OCI-LY7 (cell line): ENCODE measurements around the gene SMYD1. TPM values are rescaled to one million over a fixed set of nuclear protein-coding genes. Genes with fewer than 3 reads are reported as not detected.

Source experiments
- BruUV-seq: library from RNA; stranded (reverse); fragments of 400-500 nt; replicated peaks from 2 replicates; lab custom pipeline; 2021; lab: Mats Ljungman, UMichigan
- CTCF ChIA-PET: fragments of 300-600 bp; sonication (Branson Sonifier 250); formaldehyde crosslinking; loops from one replicate; lab custom pipeline; 2022; ENCODE audit warnings: antibody characterized with exemption; ENCODE audit not compliant: unreplicated experiment; lab: Charles Lee
- POLR2A ChIA-PET: fragments of 300-600 bp; sonication (Branson Sonifier 250); formaldehyde crosslinking; loops from one replicate; lab custom pipeline; 2022; ENCODE audit warnings: antibody characterized with exemption; lab: Charles Lee
- DNase-seq: peaks from one replicate; pipeline ENCODE4 v3.0.0-alpha.2; 2015; ENCODE audit warnings: low spot score
- H2AFZ ChIP-seq: fragments of 200-600 bp; sonication (generic), shearing (Covaris generic); 2 replicates; pipeline ENCODE4 v1.6.1; 2014; ENCODE audit warnings: mild to moderate bottlenecking, antibody characterized with exemption, low read length, moderate library complexity
- H3K27ac ChIP-seq: fragments of 200-600 bp; sonication (generic); 2 replicates; pipeline ENCODE4 v1.5.1; 2014; ENCODE audit warnings: mixed run types, low read depth, mild to moderate bottlenecking, moderate library complexity, low read length, inconsistent platforms; ENCODE audit not compliant: poor library complexity, severe bottlenecking
- H3K36me3 ChIP-seq: fragments of 200-600 bp; sonication (generic); 2 replicates; pipeline ENCODE4 v1.6.1; 2014; ENCODE audit warnings: mild to moderate bottlenecking, antibody characterized with exemption, low read length, moderate library complexity, mixed read lengths; ENCODE audit not compliant: insufficient read depth
- H3K4me1 ChIP-seq: fragments of 200-600 bp; sonication (generic); 2 replicates; pipeline ENCODE4 v1.5.1; 2014; ENCODE audit warnings: mild to moderate bottlenecking, low read length; ENCODE audit not compliant: insufficient read depth, poor library complexity, severe bottlenecking
- H3K4me2 ChIP-seq: fragments of 200-600 bp; sonication (generic); 2 replicates; pipeline ENCODE4 v1.6.1; 2014; ENCODE audit warnings: mild to moderate bottlenecking, low read length
- H3K4me3 ChIP-seq: fragments of 200-600 bp; sonication (generic); 2 replicates; pipeline ENCODE4 v1.5.1; 2014; ENCODE audit warnings: mild to moderate bottlenecking, low read depth, low read length; ENCODE audit not compliant: poor library complexity, severe bottlenecking
- H3K79me2 ChIP-seq: fragments of 200-600 bp; sonication (generic); 2 replicates; pipeline ENCODE4 v1.6.1; 2016; ENCODE audit warnings: low read depth, mild to moderate bottlenecking, low read length, moderate library complexity, mixed read lengths; ENCODE audit not compliant: insufficient read depth
- H3K9me2 ChIP-seq: fragments of 200-600 bp; sonication (generic); 2 replicates; pipeline ENCODE4 v1.6.1; 2016; ENCODE audit warnings: mild to moderate bottlenecking, low read length, mixed read lengths; ENCODE audit not compliant: insufficient read depth
- H3K9me3 ChIP-seq: fragments of 200-600 bp; sonication (generic); 2 replicates; pipeline ENCODE4 v1.6.1; 2014; ENCODE audit warnings: mild to moderate bottlenecking, mixed run types, low read length, mixed read lengths
- H4K20me1 ChIP-seq: fragments of 200-600 bp; sonication (generic); 2 replicates; pipeline ENCODE4 v1.6.1; 2014; ENCODE audit warnings: mild to moderate bottlenecking, antibody characterized with exemption, low read length, moderate library complexity, mixed read lengths; ENCODE audit not compliant: insufficient read depth
- EZH2phosphoT487 ChIP-seq: fragments of 200-600 bp; sonication (generic); IDR thresholded peaks from 2 replicates; pipeline ENCODE4 v1.6.1; 2018; ENCODE audit warnings: low read depth, borderline replicate concordance, mild to moderate bottlenecking, mixed run types, antibody characterized with exemption, low read length, moderate library complexity, mixed read lengths
- intact Hi-C: fragments of 100-400 bp; cut with micrococcal nuclease; formaldehyde crosslinking; loops from one replicate; pipeline ENCODE4 v1.10.0; 2022; ENCODE audit not compliant: unreplicated experiment
- total RNA-seq, 2 experiments: library from RNA; depleted of rRNA in 1 of 2; stranded (reverse); fragments of >200 nt in 1 of 2; shearing (Covaris generic) in 1 of 2; gene quantifications; 2 replicates each; pipeline ENCODE4 v1.2.3, GENCODE V29; 2014 to 2022
- TF ChIP-seq, protein P1 (sequence below): fragments of 200-600 bp; sonication (generic); conservative IDR thresholded peaks from 2 replicates; pipeline ENCODE4 v1.5.1; 2014; ENCODE audit warnings: mild to moderate bottlenecking, antibody characterized with exemption, low read length, moderate library complexity, mixed read lengths

Gene SMYD1
- total RNA-seq, 2 experiments from 2014 or later = not detected

- no TSS peak for BruUV-seq
- no peaks in the 10 kb centered on the region for H3K9me3 ChIP-seq
- no peak overlapping the region for H2AFZ ChIP-seq
- DNase-seq = no peak
- H4K20me1 ChIP-seq = no peaks in the 10 kb centered on the region
- H3K27ac ChIP-seq = no peak overlapping the region
- ChIA-PET POLR2A (no interaction called here), CTCF (no interaction called here)
- no peak overlapping the region for H3K4me2 ChIP-seq
- TF ChIP-seq, protein P1, sequence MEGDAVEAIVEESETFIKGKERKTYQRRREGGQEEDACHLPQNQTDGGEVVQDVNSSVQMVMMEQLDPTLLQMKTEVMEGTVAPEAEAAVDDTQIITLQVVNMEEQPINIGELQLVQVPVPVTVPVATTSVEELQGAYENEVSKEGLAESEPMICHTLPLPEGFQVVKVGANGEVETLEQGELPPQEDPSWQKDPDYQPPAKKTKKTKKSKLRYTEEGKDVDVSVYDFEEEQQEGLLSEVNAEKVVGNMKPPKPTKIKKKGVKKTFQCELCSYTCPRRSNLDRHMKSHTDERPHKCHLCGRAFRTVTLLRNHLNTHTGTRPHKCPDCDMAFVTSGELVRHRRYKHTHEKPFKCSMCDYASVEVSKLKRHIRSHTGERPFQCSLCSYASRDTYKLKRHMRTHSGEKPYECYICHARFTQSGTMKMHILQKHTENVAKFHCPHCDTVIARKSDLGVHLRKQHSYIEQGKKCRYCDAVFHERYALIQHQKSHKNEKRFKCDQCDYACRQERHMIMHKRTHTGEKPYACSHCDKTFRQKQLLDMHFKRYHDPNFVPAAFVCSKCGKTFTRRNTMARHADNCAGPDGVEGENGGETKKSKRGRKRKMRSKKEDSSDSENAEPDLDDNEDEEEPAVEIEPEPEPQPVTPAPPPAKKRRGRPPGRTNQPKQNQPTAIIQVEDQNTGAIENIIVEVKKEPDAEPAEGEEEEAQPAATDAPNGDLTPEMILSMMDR = no peak
- no peak for TF ChIP-seq EZH2phosphoT487
- H3K36me3 ChIP-seq = no peaks in the 10 kb centered on the region
- H3K9me2 ChIP-seq = no peaks in the 10 kb centered on the region
- H3K79me2 ChIP-seq = no peaks in the 10 kb centered on the region
- no peaks in the 10 kb centered on the region for H3K4me1 ChIP-seq
- no peak overlapping the region for H3K4me3 ChIP-seq
- intact Hi-C loops = no loop called here
These were observed 59.4 kb downstream of the SMYD1 start for GRCh38 chr2:88126772-88127637.

GRCh38 chr2:88127638-88127887 is 59.9 kb downstream of the SMYD1 start:
- H3K4me1 ChIP-seq = no peaks in the 10 kb centered on the region
- H3K9me3 ChIP-seq = no peaks in the 10 kb centered on the region
- DNase-seq = no peak
- H2AFZ ChIP-seq = no peak overlapping the region
- POLR2A ChIA-PET = no interaction called here
- no peak overlapping the region for H3K4me3 ChIP-seq
- no peak overlapping the region for H3K27ac ChIP-seq
- no peaks in the 10 kb centered on the region for H3K79me2 ChIP-seq
- BruUV-seq = no TSS peak
- no peaks in the 10 kb centered on the region for H3K36me3 ChIP-seq
- H3K4me2 ChIP-seq = no peak overlapping the region
- CTCF ChIA-PET = no interaction called here
- no peaks in the 10 kb centered on the region for H4K20me1 ChIP-seq
- no peaks in the 10 kb centered on the region for H3K9me2 ChIP-seq
- TF ChIP-seq EZH2phosphoT487 = no peak
- TF ChIP-seq, protein P1 = no peak
- intact Hi-C loops = no loop called here

DNA sequence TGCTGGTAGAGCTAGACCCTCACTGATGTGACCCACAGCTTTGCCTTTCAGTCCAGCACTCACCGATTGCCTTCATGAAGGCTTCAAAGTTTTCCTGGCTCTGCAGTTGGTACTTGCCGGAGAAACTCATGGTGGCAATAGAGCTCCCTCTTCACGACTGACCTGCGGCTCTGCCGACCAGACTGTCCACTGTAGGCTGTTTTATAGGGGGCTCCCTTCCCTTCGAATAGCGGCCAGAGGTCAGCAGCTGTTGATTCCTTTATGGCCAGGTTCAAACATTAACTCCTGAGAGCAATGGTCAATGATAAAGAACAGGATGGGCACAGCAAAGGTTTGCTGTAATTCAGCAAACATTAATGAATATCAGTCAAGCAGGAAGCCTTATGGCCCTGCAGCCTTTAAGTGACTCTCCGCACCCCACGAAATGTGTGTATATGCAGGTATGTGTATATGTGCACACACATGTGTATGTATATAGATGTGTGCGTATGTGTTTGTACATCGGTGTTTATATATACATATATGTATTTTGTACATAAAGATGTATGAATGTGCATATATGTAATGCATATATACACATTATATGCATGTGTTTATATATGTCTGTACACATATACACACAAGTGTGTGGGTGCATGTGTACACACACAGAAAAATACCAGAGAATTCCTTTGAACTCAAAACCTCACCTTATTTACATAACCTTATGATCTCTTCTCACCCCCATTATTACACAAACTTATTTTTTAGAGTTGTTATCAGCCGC is 60.4 kb downstream of the SMYD1 start, which contains the start of gene FABP1:
Gene FABP1, minus strand, starts transcription at position 175 of the 766 bp plus-strand sequence. Its CDS starts 45 bp downstream, at position 130.
- Histone ChIP-seq H3K79me2 (no peaks in the 10 kb centered on the region), H4K20me1 (no peaks in the 10 kb centered on the region), H3K27ac (no peak within 1 kb of the TSS), H3K4me3 (no peak within 1 kb of the TSS), H3K9me3 (no peaks in the 10 kb centered on the region), H3K4me1 (no peaks in the 10 kb centered on the region), H2AFZ (no peak within 1 kb of the TSS), H3K4me2 (no peak within 1 kb of the TSS), H3K9me2 (no peaks in the 10 kb centered on the region), H3K36me3 (no peaks in the 10 kb centered on the region)
- intact Hi-C loops = no loop called here
- no TSS peak for BruUV-seq
- no peak for DNase-seq
- CTCF ChIA-PET = no interaction called here
- POLR2A ChIA-PET = no interaction called here
- TF ChIP-seq EZH2phosphoT487 = no peak
- TF ChIP-seq, protein P1 = no peak
